Measurements from ENCODE around the gene DLGAP1. TPM values are rescaled to one million over a fixed set of nuclear protein-coding genes. Genes with fewer than 3 reads are reported as not detected.

The DLGAP1 gene
- total and polyA plus RNA-seq, 2 donors = 2.1 to 7.5 TPM

DNA sequence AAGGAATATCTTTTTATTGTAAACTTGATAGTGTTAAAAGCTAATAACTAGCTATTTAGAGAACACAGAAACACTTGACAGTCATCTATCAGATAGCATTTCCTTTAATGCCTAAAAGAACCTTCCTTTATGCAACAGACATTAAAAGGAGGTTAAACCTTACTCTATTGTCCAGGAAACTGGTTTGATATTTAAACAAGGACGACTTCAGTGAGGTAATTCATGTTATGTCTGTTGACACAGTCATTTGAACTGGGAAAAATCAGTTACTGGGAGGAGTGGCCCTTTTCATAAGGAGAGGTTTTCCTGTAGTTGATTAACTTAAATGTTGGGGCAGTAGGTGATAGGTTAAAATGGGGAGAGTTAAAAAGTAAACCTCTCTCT lies 998.4 kb downstream of the DLGAP1 start:
- WGBS = 36% methylated on average over 1 of the region's 1 CpG
- DNase-seq (ENCODE audit: extremely low spot score) = no peak
- no peak overlapping the region for H3K27ac ChIP-seq (ENCODE audit: low read depth)
- H3K4me1 ChIP-seq (ENCODE audit: insufficient read depth) = no peaks in the 10 kb centered on the region
- no peaks in the 10 kb centered on the region for H3K36me3 ChIP-seq (ENCODE audit: insufficient read depth)
- H3K4me3 ChIP-seq (ENCODE audit: low read depth, low read length) = no peak overlapping the region

DNA sequence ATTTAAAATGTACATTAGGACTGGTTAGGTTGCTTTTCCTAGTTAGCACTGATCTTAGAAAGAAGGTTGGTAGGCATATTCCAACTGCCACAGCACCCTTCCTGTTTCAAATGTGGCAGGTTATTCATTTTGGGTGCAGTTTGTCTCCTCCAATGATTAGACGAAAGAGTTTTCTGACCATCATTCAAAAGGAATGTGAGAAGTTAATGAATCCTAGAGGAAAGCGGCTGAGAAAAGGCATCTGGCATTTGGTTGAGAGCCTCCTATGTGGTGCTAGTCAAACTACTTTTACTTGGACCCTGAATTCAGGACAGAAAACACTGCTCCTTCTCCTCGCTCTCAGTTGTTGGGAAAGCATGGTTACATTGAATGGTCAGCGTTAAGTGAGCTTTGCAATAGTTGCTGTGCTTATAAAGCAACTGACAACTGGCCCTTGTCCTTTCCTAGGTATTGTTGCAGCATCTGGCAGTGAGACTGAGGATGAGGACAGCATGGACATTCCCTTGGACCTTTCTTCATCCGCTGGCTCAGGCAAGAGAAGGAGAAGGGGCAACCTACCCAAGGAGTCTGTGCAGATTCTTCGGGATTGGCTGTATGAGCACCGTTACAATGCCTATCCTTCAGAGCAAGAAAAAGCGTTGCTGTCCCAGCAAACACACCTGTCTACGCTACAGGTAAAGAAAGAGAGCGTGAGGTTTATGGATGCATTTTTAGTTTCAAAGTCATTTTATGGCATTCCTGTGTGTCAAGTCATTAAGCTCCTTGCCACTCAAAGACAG lies 999.0 kb downstream of the DLGAP1 start:
- DNase-seq (ENCODE audit: extremely low spot score) = no peak
- WGBS = 76% methylated on average over 10 of the region's 10 CpGs
- Histone ChIP-seq H3K27ac (ENCODE audit: low read depth) (peak overlapping the region; percentile 48), H3K4me1 (ENCODE audit: insufficient read depth) (no peaks in the 10 kb centered on the region), H3K36me3 (ENCODE audit: insufficient read depth) (no peaks in the 10 kb centered on the region), H3K4me3 (ENCODE audit: low read depth, low read length) (no peak overlapping the region)

DNA sequence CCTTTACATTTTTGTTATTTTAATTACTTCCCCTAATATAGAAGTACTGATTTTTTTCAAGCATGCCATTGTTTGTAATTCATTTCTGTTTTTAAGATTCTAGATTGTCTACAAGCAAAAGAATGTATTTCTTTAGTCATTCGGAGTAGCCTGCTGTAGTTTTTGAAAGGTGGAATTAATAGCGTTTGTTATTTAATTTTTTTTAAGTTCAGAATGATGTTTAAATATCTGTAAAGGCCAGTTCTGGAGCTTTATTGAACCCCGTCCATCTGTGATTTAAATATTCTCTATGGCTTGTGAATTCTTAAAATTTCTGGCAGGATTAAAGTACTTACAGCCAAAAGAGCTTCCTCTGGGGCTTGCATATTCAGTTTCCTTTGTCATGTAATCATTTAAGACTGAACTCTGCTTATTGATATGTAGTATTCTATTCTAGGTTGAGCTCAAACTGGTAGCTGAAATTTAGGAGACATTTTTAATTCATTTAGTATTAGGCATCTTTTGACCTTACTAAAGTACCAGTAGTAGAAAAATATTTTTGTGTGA lies 999.9 kb downstream of the DLGAP1 start:
- Histone ChIP-seq H3K27ac (ENCODE audit: low read depth) (no peak overlapping the region), H3K4me1 (ENCODE audit: insufficient read depth) (no peaks in the 10 kb centered on the region), H3K4me3 (ENCODE audit: low read depth, low read length) (no peak overlapping the region), H3K36me3 (ENCODE audit: insufficient read depth) (no peaks in the 10 kb centered on the region)
- no peak for DNase-seq (ENCODE audit: extremely low spot score)
- WGBS = 29% methylated on average over 3 of the region's 3 CpGs

DNA sequence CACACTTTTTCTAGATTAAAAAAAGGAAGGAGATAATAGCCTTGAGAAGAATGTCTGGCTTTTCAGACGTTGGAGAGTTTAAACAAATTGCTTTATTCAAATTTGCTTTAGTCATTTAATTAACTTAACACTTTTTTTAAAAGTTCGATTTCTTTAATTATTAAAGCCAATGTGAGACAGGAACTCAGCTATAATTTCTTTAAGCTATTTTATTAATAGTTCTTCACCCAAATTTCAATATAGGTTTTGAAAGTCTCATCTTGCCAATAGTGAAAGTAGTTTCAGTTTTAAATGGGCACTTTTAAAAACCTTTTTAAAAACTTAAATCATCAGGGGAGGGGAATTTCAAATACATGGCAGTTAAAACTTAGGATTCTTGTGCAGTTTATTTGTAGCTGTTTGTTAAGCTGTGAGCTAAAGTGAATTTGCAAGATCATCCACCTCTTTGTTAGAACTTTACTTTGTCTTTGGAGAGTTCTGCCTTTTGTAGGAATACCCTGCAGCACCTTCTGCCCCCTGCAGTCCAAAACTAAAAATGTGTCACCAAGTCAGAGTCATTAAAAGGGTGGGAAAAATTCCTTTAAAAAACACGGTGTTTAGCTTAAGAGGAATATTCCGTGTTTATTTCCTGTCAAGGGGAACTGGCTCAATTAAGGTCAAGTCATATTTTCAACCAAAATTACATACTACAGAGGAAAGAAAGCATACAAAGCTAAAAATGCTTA lies 1000.6 kb downstream of the DLGAP1 start:
- Histone ChIP-seq H3K27ac (ENCODE audit: low read depth) (no peak overlapping the region), H3K36me3 (ENCODE audit: insufficient read depth) (no peaks in the 10 kb centered on the region), H3K4me3 (ENCODE audit: low read depth, low read length) (peak overlapping the region; percentile 5), H3K4me1 (ENCODE audit: insufficient read depth) (no peaks in the 10 kb centered on the region)
- DNase-seq (ENCODE audit: extremely low spot score) = no peak
- WGBS = under 1% methylated on average over 4 of the region's 4 CpGs

DNA sequence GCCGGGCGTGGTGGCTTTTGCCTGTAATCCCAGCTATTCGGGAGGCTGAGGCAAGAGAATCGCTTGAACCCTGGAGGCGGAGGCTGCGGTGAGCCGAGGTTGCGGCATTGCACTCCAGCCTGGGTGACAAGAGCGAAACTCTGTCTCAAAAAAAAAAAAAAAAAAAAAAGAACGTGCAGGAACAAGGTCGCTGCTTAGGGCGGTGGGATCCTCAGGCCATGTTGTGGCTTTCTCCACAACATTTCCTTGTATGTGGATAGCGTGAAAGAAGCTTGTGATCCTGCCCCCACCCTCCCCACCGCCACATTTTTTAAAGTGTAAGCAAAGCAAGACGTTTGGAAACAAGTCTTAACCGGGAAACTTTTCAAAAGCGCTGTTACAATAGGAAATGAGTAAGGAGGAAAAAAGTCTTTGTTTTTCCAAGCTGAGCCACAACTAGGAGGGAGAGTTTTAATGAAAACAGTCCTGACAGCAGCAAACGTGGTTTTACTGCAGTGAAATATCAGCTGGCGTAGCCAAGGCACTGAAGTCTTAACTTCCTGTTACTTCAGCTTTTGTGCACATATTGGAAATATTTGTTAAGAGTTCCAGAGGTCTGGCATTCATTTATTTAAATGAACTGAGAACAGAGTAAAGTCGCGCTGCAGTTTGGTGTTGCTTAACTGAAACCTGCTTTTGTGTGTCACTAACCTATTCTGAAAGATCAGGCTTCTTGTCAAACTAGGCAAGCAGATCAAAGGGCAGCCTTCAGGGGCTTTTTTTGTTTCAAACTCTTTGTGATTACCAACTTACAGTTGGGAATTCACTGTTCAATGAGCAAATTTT lies 1001.4 kb downstream of the DLGAP1 start:
- WGBS = 10% methylated on average over 21 of the region's 21 CpGs
- Histone ChIP-seq H3K36me3 (ENCODE audit: insufficient read depth) (no peaks in the 10 kb centered on the region), H3K27ac (ENCODE audit: low read depth) (peak overlapping the region; percentile 100), H3K4me1 (ENCODE audit: insufficient read depth) (no peaks in the 10 kb centered on the region), H3K4me3 (ENCODE audit: low read depth, low read length) (peak overlapping the region; percentile 5)
- DNase-seq (ENCODE audit: extremely low spot score) = peak; percentile 75

DNA sequence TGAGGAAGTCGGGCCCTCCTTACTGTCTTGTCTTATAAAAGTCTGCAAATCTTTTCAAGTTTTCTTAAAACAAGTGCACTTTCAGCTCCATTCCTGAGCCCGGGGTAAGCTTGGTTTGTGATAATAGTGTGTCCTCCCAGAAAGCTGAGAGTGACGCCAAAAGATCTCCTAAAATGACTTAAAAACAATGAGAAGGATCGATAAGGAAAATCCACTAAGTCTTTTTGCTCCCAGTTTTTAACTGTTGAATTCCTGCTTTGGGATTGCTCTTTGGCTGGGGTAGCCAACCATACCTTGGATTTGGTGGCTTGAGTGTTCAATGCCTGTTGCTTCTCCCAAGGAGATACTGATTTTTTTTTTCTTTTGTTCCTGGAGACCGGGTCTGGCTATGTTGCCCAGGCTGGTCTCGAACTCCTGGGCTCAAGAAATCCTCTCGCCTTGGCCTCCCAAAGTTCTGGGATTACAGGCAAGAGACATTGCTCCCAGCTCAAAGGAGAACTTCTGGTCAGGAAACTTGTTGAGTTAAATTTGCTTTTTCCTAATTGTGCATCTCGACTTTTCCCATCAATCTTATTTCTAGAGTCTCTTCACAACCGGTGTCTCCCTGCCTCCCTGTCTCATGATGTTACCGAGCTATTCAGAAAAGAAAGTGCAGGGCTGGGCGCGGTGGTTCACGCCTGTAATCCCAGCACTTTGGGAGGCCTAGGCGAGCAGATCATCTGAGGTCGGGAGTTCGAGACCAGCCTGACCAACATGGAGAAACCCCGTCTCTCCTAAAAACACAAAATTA lies 1002.2 kb downstream of the DLGAP1 start:
- 35% methylated on average over 17 of the region's 17 CpGs for WGBS
- Histone ChIP-seq H3K4me1 (ENCODE audit: insufficient read depth) (no peaks in the 10 kb centered on the region), H3K4me3 (ENCODE audit: low read depth, low read length) (peak overlapping the region; percentile 83), H3K27ac (ENCODE audit: low read depth) (peak overlapping the region; percentile 100), H3K36me3 (ENCODE audit: insufficient read depth) (no peaks in the 10 kb centered on the region)
- no peak for DNase-seq (ENCODE audit: extremely low spot score)

DNA sequence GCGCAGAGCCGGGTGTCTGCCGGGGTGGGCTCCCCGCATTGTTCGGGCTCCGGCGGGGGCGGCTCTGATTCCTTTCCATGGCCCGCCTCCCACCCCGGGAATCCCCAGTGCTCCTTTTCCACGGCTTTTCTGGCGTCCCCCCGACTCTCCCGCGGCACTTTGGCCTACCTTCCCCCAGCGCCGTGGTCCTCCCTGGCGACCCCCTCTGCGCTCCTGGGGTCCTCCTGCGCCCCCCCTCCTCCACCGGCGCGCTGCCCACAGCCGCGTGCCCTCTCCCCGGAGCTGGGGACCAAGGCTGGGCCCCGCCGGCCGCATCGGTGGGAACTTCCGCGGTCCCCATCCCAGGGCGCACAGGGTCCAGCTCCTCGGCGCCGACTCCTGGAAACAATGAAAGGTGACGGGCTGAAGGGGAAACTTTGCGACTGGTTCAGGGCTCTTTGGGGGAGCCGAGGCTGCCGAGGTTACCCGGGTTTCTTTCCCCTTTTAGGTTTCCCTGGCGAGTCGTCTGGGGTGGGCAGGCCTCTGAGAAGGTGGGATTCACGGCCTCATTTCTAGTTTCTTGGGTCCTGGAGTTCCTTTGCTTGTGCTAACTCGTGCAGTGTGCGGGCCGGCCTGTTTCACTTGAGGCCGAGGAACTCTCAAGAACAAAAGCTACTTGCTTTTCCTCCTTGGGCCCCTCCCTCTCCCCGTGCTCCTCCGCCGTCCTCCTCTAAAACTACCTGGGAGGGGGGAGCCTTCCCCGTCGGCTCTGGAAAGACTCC lies 1002.9 kb downstream of the DLGAP1 start:
- Histone ChIP-seq H3K36me3 (ENCODE audit: insufficient read depth) (no peaks in the 10 kb centered on the region), H3K4me3 (ENCODE audit: low read depth, low read length) (peak overlapping the region; percentile 83), H3K27ac (ENCODE audit: low read depth) (peak overlapping the region; percentile 100), H3K4me1 (ENCODE audit: insufficient read depth) (no peaks in the 10 kb centered on the region)
- WGBS = 1% methylated on average over 53 of the region's 53 CpGs
- DNase-seq (ENCODE audit: extremely low spot score) = no peak

DNA sequence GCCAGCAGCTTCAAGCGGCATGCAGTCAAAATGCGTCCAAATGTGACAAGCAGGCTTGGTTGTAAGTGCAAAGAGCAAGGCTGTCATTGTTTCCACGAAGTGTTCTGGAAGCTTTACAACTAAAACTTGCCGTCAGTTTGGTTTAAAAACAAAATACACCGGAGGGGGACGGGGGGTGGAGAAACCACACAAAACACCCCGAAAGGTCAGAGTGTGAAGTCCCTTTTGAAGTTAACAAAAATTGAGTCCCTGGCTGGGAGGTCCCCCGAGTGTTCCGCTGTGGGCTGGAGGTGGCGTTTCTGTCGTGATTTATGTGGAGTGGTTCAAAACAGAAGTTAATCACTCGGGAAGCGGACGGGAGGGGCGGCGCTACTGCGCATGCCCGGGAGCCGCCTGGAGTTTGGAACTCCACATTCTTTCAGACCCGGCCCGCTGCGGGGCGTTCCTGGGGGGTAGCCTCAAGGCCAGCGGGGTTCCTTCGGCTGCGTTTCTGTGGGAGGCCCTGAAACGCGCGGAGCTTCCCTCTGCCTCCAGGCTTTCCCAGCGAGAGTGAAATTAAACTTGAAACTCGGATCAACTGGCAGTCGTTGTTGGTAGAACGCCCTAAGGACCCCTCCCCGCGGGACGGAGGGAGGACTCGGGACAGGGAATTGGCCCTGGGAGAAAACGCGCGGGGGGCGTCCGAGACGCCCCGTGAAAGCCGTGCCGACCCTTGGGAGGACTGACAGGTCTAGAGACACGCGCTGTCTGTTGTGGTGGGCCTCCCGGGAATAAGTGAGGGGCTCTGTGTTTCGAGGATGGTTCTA lies 1003.7 kb downstream of the DLGAP1 start:
- H3K4me1 ChIP-seq (ENCODE audit: insufficient read depth) = no peaks in the 10 kb centered on the region
- H3K27ac ChIP-seq (ENCODE audit: low read depth) = peak overlapping the region; percentile 100
- under 1% methylated on average over 50 of the region's 50 CpGs for WGBS
- DNase-seq (ENCODE audit: extremely low spot score) = peak; percentile 90
- peak overlapping the region; percentile 83 for H3K4me3 ChIP-seq (ENCODE audit: low read depth, low read length)
- H3K36me3 ChIP-seq (ENCODE audit: insufficient read depth) = no peaks in the 10 kb centered on the region

DNA sequence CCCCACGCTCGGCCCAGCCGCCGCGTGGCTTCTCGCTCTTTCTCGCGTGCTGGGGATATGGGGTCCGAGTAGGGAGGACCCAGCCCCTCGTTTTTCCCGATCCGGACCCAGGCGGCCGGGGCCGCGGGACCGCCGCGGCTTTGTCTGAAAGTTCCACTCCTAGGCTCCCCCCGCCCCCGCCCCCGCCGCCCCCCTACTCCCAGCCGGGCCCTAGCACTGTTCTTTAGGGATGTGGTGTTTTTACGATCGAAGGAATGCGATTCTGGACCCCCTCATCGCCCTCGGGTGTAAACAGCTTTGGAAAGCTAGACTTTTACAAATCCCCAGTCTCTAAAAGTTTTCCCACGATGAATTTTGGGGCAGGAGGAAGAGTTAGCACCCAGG lies 1004.3 kb downstream of the DLGAP1 start:
- Histone ChIP-seq H3K36me3 (ENCODE audit: insufficient read depth) (no peaks in the 10 kb centered on the region), H3K4me1 (ENCODE audit: insufficient read depth) (no peaks in the 10 kb centered on the region)
- WGBS = under 1% methylated on average over 30 of the region's 30 CpGs

DNA sequence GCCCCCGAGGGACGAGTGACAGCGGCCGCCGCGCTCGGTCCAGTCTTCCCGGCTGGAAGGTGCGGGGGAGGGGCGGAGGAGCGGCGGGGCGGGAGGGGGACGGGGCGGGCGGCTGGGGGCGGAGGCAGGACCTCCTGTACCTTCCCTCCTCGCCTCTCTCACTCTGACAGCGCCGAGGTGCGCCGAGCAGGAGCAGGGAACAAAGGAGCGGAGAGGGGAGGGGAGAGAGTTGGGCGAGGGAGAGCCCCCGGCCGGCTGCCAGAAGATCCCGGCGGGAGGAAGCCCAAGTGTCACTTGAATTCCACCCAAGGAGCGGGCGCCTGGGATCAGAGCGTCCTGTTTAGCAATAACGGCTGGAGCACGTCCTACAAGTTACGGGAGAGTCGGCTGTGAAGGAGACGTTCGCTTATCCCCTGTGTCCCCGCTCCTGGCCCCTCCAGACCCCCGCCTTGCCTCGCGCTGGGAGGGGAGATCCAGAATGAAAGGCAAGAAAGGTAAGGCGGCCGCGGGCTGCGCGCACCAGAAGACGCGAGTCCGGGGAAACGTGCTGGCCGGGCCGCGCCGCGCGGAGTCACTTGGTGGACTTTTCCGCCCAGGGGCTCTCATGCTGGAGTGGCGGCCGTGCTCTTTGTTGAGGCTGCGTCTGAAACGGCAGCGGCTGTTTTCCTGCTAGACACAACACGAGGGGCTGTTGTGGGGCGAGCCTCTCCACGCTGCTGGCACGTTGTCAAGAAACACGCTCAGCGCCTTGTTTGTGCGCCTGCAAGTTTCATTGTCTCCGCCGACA lies 1004.9 kb downstream of the DLGAP1 start, which contains the start of gene TGIF1:
Gene TGIF1 (plus strand): TSS at position 161 of the 787 bp plus-strand sequence. CDS start 318 bp downstream, at position 479.
- no peak for DNase-seq (ENCODE audit: extremely low spot score)
- Histone ChIP-seq H3K4me3 (ENCODE audit: low read depth, low read length) (peak within 1 kb of the TSS; percentile 83), H3K36me3 (ENCODE audit: insufficient read depth) (no peaks in the 10 kb centered on the region), H3K27ac (ENCODE audit: low read depth) (peak within 1 kb of the TSS; percentile 100), H3K4me1 (ENCODE audit: insufficient read depth) (no peaks in the 10 kb centered on the region)
- WGBS = under 1% methylated on average over 69 of the region's 71 CpGs

More for the DNA sequence above, 1004.3 kb downstream of the DLGAP1 start:
- H3K4me3 ChIP-seq (ENCODE audit: low read depth, low read length) = peak overlapping the region; percentile 83
- peak overlapping the region; percentile 100 for H3K27ac ChIP-seq (ENCODE audit: low read depth)
- DNase-seq (ENCODE audit: extremely low spot score) = no peak

DNA sequence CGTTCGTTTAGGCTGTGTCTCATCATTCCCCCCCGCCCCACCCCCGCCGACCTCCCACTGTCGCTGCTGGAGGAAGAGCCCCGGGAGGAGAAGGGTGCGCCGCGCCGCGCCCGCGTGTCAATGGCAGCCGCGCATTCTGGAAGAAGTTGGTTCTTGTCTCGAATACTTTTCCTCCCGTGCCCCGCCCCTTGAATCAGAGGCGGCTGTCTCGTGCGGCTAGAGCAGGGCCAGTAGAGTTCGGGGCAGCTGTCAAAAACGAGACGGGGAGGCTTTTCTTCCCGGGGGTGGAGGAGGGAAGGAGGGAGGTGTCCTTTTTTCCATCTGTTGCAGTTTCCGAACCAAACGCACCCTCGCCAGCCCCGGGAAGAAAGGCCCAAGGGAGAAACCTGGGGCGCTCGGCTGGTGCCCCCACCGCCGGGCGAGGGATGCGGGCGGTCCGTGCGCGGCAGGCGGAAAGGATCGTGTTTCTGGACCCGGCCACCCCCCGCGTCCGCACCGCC lies 1005.5 kb downstream of the DLGAP1 start:
- Histone ChIP-seq H3K4me3 (ENCODE audit: low read depth, low read length) (peak overlapping the region; percentile 83), H3K36me3 (ENCODE audit: insufficient read depth) (no peaks in the 10 kb centered on the region), H3K4me1 (ENCODE audit: insufficient read depth) (no peaks in the 10 kb centered on the region), H3K27ac (ENCODE audit: low read depth) (peak overlapping the region; percentile 99)
- under 1% methylated on average over 47 of the region's 47 CpGs for WGBS
- DNase-seq (ENCODE audit: extremely low spot score) = no peak
